HG02885 (cell line): Measurements from ENCODE around the gene MYORG.

Source experiments
- ATAC-seq: cut with Tn5 transposase; IDR thresholded peaks from one replicate; pipeline ENCODE4 v1.9.1; 2021; ENCODE audit warnings: mild to moderate bottlenecking; ENCODE audit not compliant: unreplicated experiment, poor library complexity

Gene MYORG

GRCh38 chr9:34376596-34377403, at the start of gene MYORG:
Gene MYORG (minus strand): TSS chr9:34376898. CDS start chr9:34372943, 3,955 bp downstream.
- ATAC-seq = peak; percentile 84

GRCh38 chr9:34419716-34420504, 43.2 kb upstream of the MYORG start:
- no peak for ATAC-seq

GRCh38 chr9:34417734-34418133, 41.0 kb upstream of the MYORG start:
- ATAC-seq = no peak

DNA sequence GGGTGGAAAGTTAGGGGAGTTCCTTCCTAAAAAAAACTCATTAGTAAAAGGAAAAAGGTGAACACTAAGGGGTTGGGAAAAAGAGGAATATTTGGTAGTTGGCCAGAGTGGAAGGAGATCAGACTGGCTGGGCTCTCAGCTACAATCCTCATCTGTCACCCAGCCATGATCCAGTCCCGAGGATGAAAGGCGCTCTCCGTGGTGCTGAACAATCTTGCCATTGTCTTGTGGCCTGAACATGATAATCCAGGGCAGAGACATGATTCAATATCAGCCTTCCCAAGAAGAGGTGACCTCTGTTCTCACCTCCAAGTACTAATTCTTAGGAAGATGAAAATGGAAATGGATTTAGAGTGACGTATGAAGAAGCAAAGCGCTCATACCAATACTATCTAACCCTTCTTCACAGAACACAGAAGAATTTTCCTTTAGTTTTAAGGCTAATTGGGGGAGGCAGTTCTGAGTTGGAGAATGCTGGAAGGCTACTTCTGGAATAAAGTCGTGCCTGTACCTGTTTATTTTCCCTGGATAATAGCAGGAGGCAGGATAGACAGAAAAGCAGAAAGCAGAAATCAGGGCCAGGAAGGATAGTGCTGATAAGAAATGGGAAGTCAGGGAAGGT, 36.6 kb upstream of the MYORG start:
- no peak for ATAC-seq

DNA sequence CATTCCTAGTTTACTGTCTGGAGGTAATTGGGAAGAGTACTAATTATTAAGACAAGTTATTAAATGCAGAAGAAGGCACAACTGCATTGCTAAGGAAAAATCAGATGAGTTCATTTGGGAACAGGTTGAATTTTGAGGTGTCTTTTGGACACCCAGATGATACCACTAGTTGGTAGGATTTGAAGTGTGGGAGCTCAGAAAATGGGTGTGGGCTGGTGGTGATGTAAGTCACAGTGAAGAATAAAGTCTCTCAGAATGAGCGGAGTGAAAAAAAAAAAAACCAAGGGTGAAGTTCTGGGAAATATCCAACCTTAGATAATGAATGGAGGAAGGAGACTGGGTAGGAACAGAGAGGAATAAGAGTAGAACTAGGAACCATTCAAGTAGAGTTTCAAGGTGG, 35.6 kb upstream of the MYORG start:
- no peak for ATAC-seq

DNA sequence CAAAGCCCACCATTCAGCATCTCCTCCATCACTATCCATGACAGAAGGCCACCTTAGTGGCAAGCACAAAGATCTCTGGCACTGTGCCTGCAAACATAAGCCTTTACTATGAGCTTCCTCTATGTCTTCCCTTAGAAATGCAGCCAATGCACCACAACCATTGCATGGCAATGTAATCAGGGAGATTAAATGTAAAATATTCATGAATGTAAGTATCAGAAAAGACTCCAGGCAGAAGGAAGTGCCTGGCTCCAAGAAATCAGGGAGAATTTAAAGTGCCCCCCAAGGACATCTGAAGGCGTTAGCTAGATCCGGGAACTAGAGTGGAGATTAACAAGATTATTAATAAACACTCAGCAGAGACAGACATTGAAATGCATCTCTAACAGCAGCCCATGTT, 32.5 kb upstream of the MYORG start:
- no peak for ATAC-seq

GRCh38 chr9:34408173-34408572, 31.5 kb upstream of the MYORG start:
- no peak for ATAC-seq

- no peak for ATAC-seq
Measured at GRCh38 chr9:34406219-34406618, 29.5 kb upstream of the MYORG start.

- ATAC-seq = no peak
Measured at GRCh38 chr9:34405719-34406118, 29.0 kb upstream of the MYORG start.

- ATAC-seq = no peak
Measured at GRCh38 chr9:34403554-34404380, 27.1 kb upstream of the MYORG start.

- ATAC-seq = no peak
Measured at GRCh38 chr9:34400686-34401602, 24.2 kb upstream of the MYORG start.

- ATAC-seq = no peak
Measured at GRCh38 chr9:34400275-34400674, 23.6 kb upstream of the MYORG start.

GRCh38 chr9:34399729-34400128, 23.0 kb upstream of the MYORG start:
- no peak for ATAC-seq

DNA sequence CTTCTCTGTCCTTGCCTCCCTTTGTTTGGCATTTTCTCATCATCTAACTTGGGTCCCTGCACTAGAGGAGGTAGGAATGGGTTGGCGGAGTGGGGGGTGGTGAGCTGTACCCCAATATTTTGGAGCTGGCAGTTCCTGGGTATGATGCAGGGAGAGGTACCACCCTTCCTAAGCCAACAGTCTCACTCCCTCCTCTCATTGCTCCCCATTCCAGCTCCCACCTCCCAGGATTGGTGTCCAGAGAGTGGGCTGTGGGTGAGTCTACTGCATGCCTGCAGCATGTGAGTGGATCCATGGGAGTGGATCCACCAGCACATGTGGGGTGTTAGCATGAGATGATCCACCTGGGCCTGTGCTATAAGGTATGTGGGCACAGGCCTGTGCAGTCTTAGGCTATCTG, 22.2 kb upstream of the MYORG start:
- ATAC-seq = no peak

- ATAC-seq = no peak
Measured at GRCh38 chr9:34396276-34397214, 19.8 kb upstream of the MYORG start.

GRCh38 chr9:34392511-34392910, 15.8 kb upstream of the MYORG start:
- ATAC-seq = no peak

- no peak for ATAC-seq
Measured at GRCh38 chr9:34387239-34387638, 10.5 kb upstream of the MYORG start.

- ATAC-seq = no peak
Measured at GRCh38 chr9:34386656-34387055, 10.0 kb upstream of the MYORG start.
